Glutamatergic neuron (in vitro differentiated cells): ENCODE data around the gene PLCB4. TPM values are rescaled to one million over a fixed set of nuclear protein-coding genes. Genes with fewer than 3 reads are reported as not detected.

Source experiments
- DNase-seq: peaks from one replicate; pipeline ENCODE4 v3.0.0; 2022
- H3K27ac Mint-ChIP-seq: one replicate; pipeline ENCODE4 v1.8.0; 2020; ENCODE audit warnings: mild to moderate bottlenecking, mixed read lengths, inconsistent platforms; ENCODE audit not compliant: unreplicated experiment
- H3K27me3 Mint-ChIP-seq: one replicate; pipeline ENCODE4 v1.8.0; 2020; ENCODE audit warnings: mild to moderate bottlenecking, moderate library complexity, mixed read lengths, inconsistent platforms; ENCODE audit not compliant: unreplicated experiment
- H3K36me3 Mint-ChIP-seq: one replicate; pipeline ENCODE4 v1.8.0; 2020; ENCODE audit warnings: mild to moderate bottlenecking, mixed read lengths, inconsistent platforms; ENCODE audit not compliant: unreplicated experiment
- H3K4me1 Mint-ChIP-seq: one replicate; pipeline ENCODE4 v1.8.0; 2020; ENCODE audit warnings: mild to moderate bottlenecking, low read depth, mixed read lengths, inconsistent platforms; ENCODE audit not compliant: unreplicated experiment
- H3K4me3 Mint-ChIP-seq: one replicate; pipeline ENCODE4 v1.8.0; 2020; ENCODE audit warnings: mild to moderate bottlenecking, mixed read lengths, inconsistent platforms; ENCODE audit not compliant: unreplicated experiment
- H3K9me3 Mint-ChIP-seq: one replicate; pipeline ENCODE4 v1.8.0; 2020; ENCODE audit warnings: mild to moderate bottlenecking, moderate library complexity, mixed read lengths, inconsistent platforms; ENCODE audit not compliant: unreplicated experiment
- total RNA-seq: library from RNA; stranded (reverse); fragmentation: NEBNext Ultra II Directional; extraction: Animal tissue kit (Norgen Biotek cat#: 25700); gene quantifications from one replicate; pipeline ENCODE4 v1.2.1, GENCODE V29; 2021; ENCODE audit not compliant: unreplicated experiment
- TF ChIP-seq, protein P1 (sequence below): fragments of 200-600 bp; sonication (generic); IDR thresholded peaks from one replicate; pipeline ENCODE4 v1.5.0; 2021; ENCODE audit not compliant: partially characterized antibody, unreplicated experiment

Gene PLCB4
- total RNA-seq, 1 donor from 2014 or later, result 28.9 TPM

- H3K36me3 Mint-ChIP-seq, result no peaks in the 10 kb centered on the region
- peak overlapping the region; percentile 65 for H3K4me3 Mint-ChIP-seq
- H3K9me3 Mint-ChIP-seq, result peaks cover 5% of the 10 kb centered on the region
- DNase-seq, result peak; percentile 25
- TF ChIP-seq, protein P1, sequence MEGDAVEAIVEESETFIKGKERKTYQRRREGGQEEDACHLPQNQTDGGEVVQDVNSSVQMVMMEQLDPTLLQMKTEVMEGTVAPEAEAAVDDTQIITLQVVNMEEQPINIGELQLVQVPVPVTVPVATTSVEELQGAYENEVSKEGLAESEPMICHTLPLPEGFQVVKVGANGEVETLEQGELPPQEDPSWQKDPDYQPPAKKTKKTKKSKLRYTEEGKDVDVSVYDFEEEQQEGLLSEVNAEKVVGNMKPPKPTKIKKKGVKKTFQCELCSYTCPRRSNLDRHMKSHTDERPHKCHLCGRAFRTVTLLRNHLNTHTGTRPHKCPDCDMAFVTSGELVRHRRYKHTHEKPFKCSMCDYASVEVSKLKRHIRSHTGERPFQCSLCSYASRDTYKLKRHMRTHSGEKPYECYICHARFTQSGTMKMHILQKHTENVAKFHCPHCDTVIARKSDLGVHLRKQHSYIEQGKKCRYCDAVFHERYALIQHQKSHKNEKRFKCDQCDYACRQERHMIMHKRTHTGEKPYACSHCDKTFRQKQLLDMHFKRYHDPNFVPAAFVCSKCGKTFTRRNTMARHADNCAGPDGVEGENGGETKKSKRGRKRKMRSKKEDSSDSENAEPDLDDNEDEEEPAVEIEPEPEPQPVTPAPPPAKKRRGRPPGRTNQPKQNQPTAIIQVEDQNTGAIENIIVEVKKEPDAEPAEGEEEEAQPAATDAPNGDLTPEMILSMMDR, result no peak
- H3K27ac Mint-ChIP-seq, result no peak overlapping the region
- H3K27me3 Mint-ChIP-seq, result peaks cover 10% of the 10 kb centered on the region
- H3K4me1 Mint-ChIP-seq, result peaks cover 3% of the 10 kb centered on the region
Measured at GRCh38 chr20:9508240-9508661, 439.4 kb downstream of the PLCB4 start.

- no peaks in the 10 kb centered on the region for H3K36me3 Mint-ChIP-seq
- H3K27me3 Mint-ChIP-seq, result peaks cover 10% of the 10 kb centered on the region
- H3K27ac Mint-ChIP-seq, result no peak overlapping the region
- H3K9me3 Mint-ChIP-seq, result peaks cover 5% of the 10 kb centered on the region
- DNase-seq, result peak; percentile 24
- peaks cover 3% of the 10 kb centered on the region for H3K4me1 Mint-ChIP-seq
- TF ChIP-seq, protein P1, result no peak
- no peak overlapping the region for H3K4me3 Mint-ChIP-seq
Measured at GRCh38 chr20:9508696-9509178, 439.9 kb downstream of the PLCB4 start.

- no peak overlapping the region for H3K27ac Mint-ChIP-seq
- H3K4me3 Mint-ChIP-seq, result peak overlapping the region; percentile 8
- peaks cover 13% of the 10 kb centered on the region for H3K27me3 Mint-ChIP-seq
- H3K9me3 Mint-ChIP-seq, result peaks cover 5% of the 10 kb centered on the region
- H3K4me1 Mint-ChIP-seq, result peaks cover 3% of the 10 kb centered on the region
- DNase-seq, result no peak
- TF ChIP-seq, protein P1, result no peak
- H3K36me3 Mint-ChIP-seq, result no peaks in the 10 kb centered on the region
Measured at GRCh38 chr20:9509246-9509645, 440.4 kb downstream of the PLCB4 start.

DNA sequence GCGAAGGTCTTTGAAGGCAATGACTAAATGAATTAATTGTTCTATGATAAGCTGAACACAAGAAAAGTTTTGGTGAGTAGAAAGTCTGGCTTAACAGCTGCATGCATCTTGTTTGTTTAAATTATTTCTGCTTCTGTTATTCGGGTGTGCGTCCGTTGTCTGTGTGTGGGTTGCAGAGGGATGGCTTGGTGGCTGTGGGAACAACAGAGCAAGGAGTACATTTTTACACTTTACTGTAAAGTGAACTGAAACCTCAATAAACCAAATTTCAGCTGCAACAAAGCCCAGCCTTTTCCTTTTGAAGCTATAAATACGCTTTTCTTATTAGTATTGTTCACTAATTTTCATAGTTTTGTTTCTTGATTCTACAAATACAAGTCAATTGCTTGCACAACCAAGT is 442.0 kb downstream of the PLCB4 start:
- DNase-seq, result no peak
- TF ChIP-seq, protein P1, result no peak
- H3K27ac Mint-ChIP-seq, result no peak overlapping the region
- peaks cover 8% of the 10 kb centered on the region for H3K4me1 Mint-ChIP-seq
- H3K36me3 Mint-ChIP-seq, result no peaks in the 10 kb centered on the region
- H3K4me3 Mint-ChIP-seq, result no peak overlapping the region
- H3K27me3 Mint-ChIP-seq, result peaks cover 19% of the 10 kb centered on the region
- H3K9me3 Mint-ChIP-seq, result peaks cover 5% of the 10 kb centered on the region

DNA sequence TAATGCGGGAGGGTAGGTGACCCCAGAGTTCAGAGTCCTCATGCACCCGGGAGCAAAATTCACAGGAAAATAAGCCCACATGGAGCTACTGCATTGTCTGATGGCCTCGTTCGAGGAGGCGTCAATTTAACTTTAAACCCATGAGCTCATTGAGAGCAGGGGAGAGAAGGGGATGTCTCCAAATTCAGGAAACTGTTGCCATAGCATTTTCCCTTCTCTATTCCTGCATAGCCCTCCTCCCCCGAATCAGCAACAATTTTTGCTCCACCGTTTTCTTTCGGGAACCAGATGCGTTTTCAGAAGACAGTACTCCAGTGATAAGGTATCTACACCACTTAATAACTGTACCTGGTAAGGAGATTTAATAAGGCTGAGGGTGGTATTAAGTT is 445.2 kb downstream of the PLCB4 start:
- DNase-seq, result no peak
- Mint-ChIP-seq H3K36me3 (no peaks in the 10 kb centered on the region), H3K9me3 (peaks cover 2% of the 10 kb centered on the region), H3K27ac (no peak overlapping the region), H3K4me3 (peak overlapping the region; percentile 81), H3K4me1 (peaks cover 5% of the 10 kb centered on the region), H3K27me3 (peaks cover 23% of the 10 kb centered on the region)
- TF ChIP-seq, protein P1, result no peak
